Activated CD8-positive, alpha-beta memory T cell treated with anti-CD3 and anti-CD28 coated beads, Interleukin-2, amount 10 ng/mL, durations not matched to agents 7 days and 5 days (primary cell): ENCODE data around the gene GTF2I. TPM values are rescaled to one million over a fixed set of nuclear protein-coding genes. Genes with fewer than 3 reads are reported as not detected.
A peak's percentile ranks its signal among the peaks of the same experiment; 100 is the strongest.
"Not testable (repeated sequence)": the region's sequence is repeated elsewhere in the genome, so short reads cannot be mapped to it uniquely, and the experiment has no call there.

ENCODE experiments used
- ATAC-seq: fragments of 150-1000 bp; cut with Tn5 transposase; one replicate; pipeline ENCODE4 v1.10.0; 2021; ENCODE audit warnings: moderate library complexity
- CTCF ChIA-PET: fragments of 350-600 bp; sonication (Branson Sonifier 250); formaldehyde crosslinking; loops from one replicate; lab custom pipeline; 2021; ENCODE audit warnings: antibody characterized with exemption; lab: Charles Lee
- DNase-seq: peaks from one replicate; pipeline ENCODE4 v3.0.0-alpha.2; 2020
- H3K27ac Mint-ChIP-seq: one replicate; pipeline ENCODE4 v1.8.0; 2021; ENCODE audit warnings: mild to moderate bottlenecking, mixed read lengths
- H3K27me3 Mint-ChIP-seq: one replicate; pipeline ENCODE4 v1.8.0; 2021; ENCODE audit warnings: mixed read lengths
- H3K36me3 Mint-ChIP-seq: one replicate; pipeline ENCODE4 v1.8.0; 2021; ENCODE audit warnings: mild to moderate bottlenecking, mixed read lengths
- H3K4me1 Mint-ChIP-seq: one replicate; pipeline ENCODE4 v1.8.0; 2021; ENCODE audit warnings: mixed read lengths
- H3K4me3 Mint-ChIP-seq: one replicate; pipeline ENCODE4 v1.8.0; 2021; ENCODE audit warnings: mild to moderate bottlenecking, moderate library complexity, mixed read lengths
- H3K9me3 Mint-ChIP-seq: one replicate; pipeline ENCODE4 v1.8.0; 2022; ENCODE audit warnings: low read depth, mixed read lengths
- total RNA-seq, 2 experiments: library from RNA; stranded (reverse); gene quantifications; one replicate each; pipeline ENCODE4 v1.2.3, GENCODE V29; 2021

The GTF2I gene
- total RNA-seq, 2 experiments from 2014 or later = 186 to 220 TPM

GRCh38 chr7:74781746-74782145 is 124.2 kb downstream of the GTF2I start:
- CTCF ChIA-PET = not testable (repeated sequence)

GRCh38 chr7:74783595-74783994 is 126.1 kb downstream of the GTF2I start:
- H3K4me3 Mint-ChIP-seq, CTCF ChIA-PET, H3K9me3 Mint-ChIP-seq, ATAC-seq, H3K4me1 Mint-ChIP-seq, H3K36me3 Mint-ChIP-seq, H3K27ac Mint-ChIP-seq, DNase-seq, H3K27me3 Mint-ChIP-seq: not testable (repeated sequence)

More at GRCh38 chr7:74781746-74782145, 124.2 kb downstream of the GTF2I start:
- not testable (repeated sequence) for H3K36me3 Mint-ChIP-seq, H3K27ac Mint-ChIP-seq, H3K4me3 Mint-ChIP-seq, H3K27me3 Mint-ChIP-seq, DNase-seq, H3K9me3 Mint-ChIP-seq, H3K4me1 Mint-ChIP-seq, ATAC-seq

- peak overlapping the region; percentile 15 for H3K4me3 Mint-ChIP-seq
- H3K9me3 Mint-ChIP-seq, H3K27me3 Mint-ChIP-seq, H3K36me3 Mint-ChIP-seq, CTCF ChIA-PET, H3K4me1 Mint-ChIP-seq, H3K27ac Mint-ChIP-seq: not testable (repeated sequence)
- DNase-seq = peak; percentile 97
- peak; percentile 96 for ATAC-seq
Measured at GRCh38 chr7:74788369-74789150, 131.0 kb downstream of the GTF2I start.

- ATAC-seq, CTCF ChIA-PET, DNase-seq, H3K27me3 Mint-ChIP-seq, H3K27ac Mint-ChIP-seq, H3K9me3 Mint-ChIP-seq, H3K4me3 Mint-ChIP-seq, H3K36me3 Mint-ChIP-seq, H3K4me1 Mint-ChIP-seq: not testable (repeated sequence)
Measured at GRCh38 chr7:74789200-74789736, 131.8 kb downstream of the GTF2I start.

GRCh38 chr7:74797848-74798622 is 140.5 kb downstream of the GTF2I start:
- DNase-seq, H3K4me1 Mint-ChIP-seq, H3K9me3 Mint-ChIP-seq, H3K27me3 Mint-ChIP-seq, CTCF ChIA-PET, H3K27ac Mint-ChIP-seq, H3K36me3 Mint-ChIP-seq, H3K4me3 Mint-ChIP-seq, ATAC-seq: not testable (repeated sequence)

- H3K36me3 Mint-ChIP-seq, DNase-seq, H3K4me1 Mint-ChIP-seq, H3K9me3 Mint-ChIP-seq, H3K27ac Mint-ChIP-seq, CTCF ChIA-PET, H3K27me3 Mint-ChIP-seq, ATAC-seq, H3K4me3 Mint-ChIP-seq: not testable (repeated sequence)
Measured at GRCh38 chr7:74798644-74799043, 141.1 kb downstream of the GTF2I start.

Other genes with a start within 250 kb of the GTF2I start
- under 1 TPM; 0.20 to 0.66 TPM for gene GTF2IRD1, start 203.8 kb upstream of the GTF2I start, total RNA-seq
- under 1 TPM; 0.30 to 0.35 TPM for gene NCF1, start 116.3 kb downstream of the GTF2I start, total RNA-seq
- gene GTF2IRD2, start 193.9 kb downstream of the GTF2I start, total RNA-seq = 1 to 10 TPM; 5.9 to 7.1 TPM